Peyer's patch (tissue), 4 donors: ENCODE measurements around the gene LRRTM3.

Experiments used
- CTCF ChIP-seq, 6 experiments: fragments of 450-650 bp in 4 of 6; fragments of 200-600 bp in 2 of 6; sonication (generic) in 1 of 6; IDR thresholded peaks; one replicate each; pipeline ENCODE4 v1.5.1; 2017 to 2019; ENCODE audit warnings: antibody characterized with exemption in 6 of 6, mild to moderate bottlenecking in 3 of 6, moderate library complexity in 1 of 6
- POLR2A ChIP-seq, 2 donors: fragments of 450-650 bp; IDR thresholded peaks; one replicate each; pipeline ENCODE4 v1.5.1; 2017; ENCODE audit warnings: antibody characterized with exemption in 2 of 2, mild to moderate bottlenecking in 2 of 2, moderate library complexity in 2 of 2

DNA sequence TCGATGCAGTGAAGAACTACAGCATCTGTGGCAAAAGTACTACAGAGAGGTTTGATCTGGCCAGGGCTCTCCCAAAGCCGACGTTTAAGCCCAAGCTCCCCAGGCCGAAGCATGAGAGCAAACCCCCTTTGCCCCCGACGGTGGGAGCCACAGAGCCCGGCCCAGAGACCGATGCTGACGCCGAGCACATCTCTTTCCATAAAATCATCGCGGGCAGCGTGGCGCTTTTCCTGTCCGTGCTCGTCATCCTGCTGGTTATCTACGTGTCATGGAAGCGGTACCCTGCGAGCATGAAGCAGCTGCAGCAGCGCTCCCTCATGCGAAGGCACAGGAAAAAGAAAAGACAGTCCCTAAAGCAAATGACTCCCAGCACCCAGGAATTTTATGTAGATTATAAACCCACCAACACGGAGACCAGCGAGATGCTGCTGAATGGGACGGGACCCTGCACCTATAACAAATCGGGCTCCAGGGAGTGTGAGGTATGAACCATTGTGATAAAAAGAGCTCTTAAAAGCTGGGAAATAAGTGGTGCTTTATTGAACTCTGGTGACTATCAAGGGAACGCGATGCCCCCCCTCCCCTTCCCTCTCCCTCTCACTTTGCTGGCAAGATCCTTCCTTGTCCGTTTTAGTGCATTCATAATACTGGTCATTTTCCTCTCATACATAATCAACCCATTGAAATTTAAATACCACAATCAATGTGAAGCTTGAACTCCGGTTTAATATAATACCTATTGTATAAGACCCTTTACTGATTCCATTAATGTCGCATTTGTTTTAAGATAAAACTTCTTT is 2.3 kb downstream of the LRRTM3 start:
- TF ChIP-seq CTCF (IDR thresholded peaks at IDR 0.05) (no peak), POLR2A (IDR thresholded peaks at IDR 0.05) (no peak)
